Heart left ventricle (tissue), 16 donors: ENCODE measurements around the gene KCNQ2. TPM values are rescaled to one million over a fixed set of nuclear protein-coding genes. Genes with fewer than 3 reads are reported as not detected.
A peak's percentile ranks its signal among the peaks of the same experiment; 100 is the strongest.

Experiments used
- ATAC-seq, 4 donors: fragments of 200-7000 bp; cut with Tn5 transposase; one replicate each; pipeline ENCODE4 v1.9.1; 2020 to 2022; ENCODE audit warnings: moderate library complexity in 4 of 4, mild to moderate bottlenecking in 3 of 4, moderate number of reproducible peaks in 1 of 4
- DNase-seq, 5 donors: peaks; one replicate each; pipeline ENCODE4 v3.0.0-alpha.2; 2020
- H3K27ac ChIP-seq, 12 donors: fragments of 200-600 bp; sonication (generic) in 4 of 12; one replicate each; pipeline versions ENCODE4 v1.5.0 to v1.8.0; 2016 to 2022; ENCODE audit warnings: mild to moderate bottlenecking in 2 of 12
- H3K27me3 ChIP-seq, 9 donors: fragments of 200-600 bp; sonication (generic) in 2 of 9; one replicate each; pipeline versions ENCODE4 v1.5.1 to v1.8.0; 2016 to 2022; ENCODE audit warnings: mild to moderate bottlenecking in 3 of 9
- H3K36me3 ChIP-seq, 9 donors: fragments of 200-600 bp; sonication (generic) in 2 of 9; one replicate each; pipeline versions ENCODE4 v1.5.0 to v1.8.0; 2018 to 2022; ENCODE audit warnings: mild to moderate bottlenecking in 2 of 9
- H3K4me1 ChIP-seq, 12 donors: fragments of 200-600 bp; sonication (generic) in 4 of 12; one replicate each; pipeline versions ENCODE4 v1.5.0 to v1.8.0; 2016 to 2022; ENCODE audit warnings: mild to moderate bottlenecking in 3 of 12
- H3K4me3 ChIP-seq, 12 donors: fragments of 200-600 bp; sonication (generic) in 4 of 12; one replicate each; pipeline versions ENCODE4 v1.5.0 to v1.8.0; 2017 to 2022; ENCODE audit warnings: mild to moderate bottlenecking in 9 of 12, moderate library complexity in 4 of 12
- H3K9me3 ChIP-seq, 12 donors: fragments of 200-600 bp; sonication (generic) in 4 of 12; one replicate each; pipeline versions ENCODE4 v1.5.0 to v1.8.0; 2016 to 2022; ENCODE audit warnings: mild to moderate bottlenecking in 1 of 12
- POLR2A ChIP-seq, 2 donors: fragments of 450-650 bp; IDR thresholded peaks; one replicate each; pipeline ENCODE4 v1.6.1; 2017; ENCODE audit warnings: antibody characterized with exemption in 2 of 2, mild to moderate bottlenecking in 2 of 2, moderate library complexity in 2 of 2
- WGBS, 4 donors: extraction: QIAGEN DNeasy Blood & Tissue Kit in 2 of 4; methylation state at CpG; one replicate each; pipeline versions ENCODE4 v1.1.5 to v1.1.7; 2013 to 2018; 5-methylcytosine and 5-hydroxymethylcytosine counted together
- intact Hi-C, 10 donors: fragments of 100-400 bp; cut with DNase I; formaldehyde crosslinking; loops; one replicate each; pipeline versions ENCODE4 v1.11.1 to v1.14.2; 2022
- polyA plus RNA-seq, 2 donors: library from polyadenylated mRNA; stranded (reverse); fragments of 200-250 nt; gene quantifications; one replicate each; pipeline ENCODE4 v1.2.3, GENCODE V29; 2013
- total RNA-seq, 9 donors: library from RNA; depleted of rRNA in 2 of 9; stranded (reverse); fragments of >200 nt in 2 of 9; fragmentation: NEBNext Ultra II Directional in 3 of 9; extraction: Animal tissue kit (Norgen Biotek cat#: 25700) in 3 of 9; gene quantifications; one replicate each; pipeline versions ENCODE4 v1.1.0 to v1.2.4, GENCODE V29; 2016 to 2023
- TF ChIP-seq, protein P1 (sequence below), 12 donors: fragments of 200-600 bp; sonication (generic) in 4 of 12; IDR thresholded peaks; one replicate each; pipeline versions ENCODE4 v1.5.0 to v1.8.0; 2018 to 2022; ENCODE audit warnings: antibody characterized with exemption in 12 of 12, mild to moderate bottlenecking in 5 of 12
- donor health status: ischemic (EF 13 %, LVEDD 7.1; RV severe dilation, severe dysfunction).
- donor health status: healthy with polysubstance abuse.
- donor health status: DM: no; HTN: yes; CAD: no.
- donor health status: DM: no; HTN: no; CAD: no.
- donor health status: ischemic (EF 25% LVEDD 6.9; RV normal size, moderate dysfunction).
- donor health status: ischemic (EF 25% LVEDD 5.7; RV mildly dilated, moderate dysfunction).
- donor health status: healthy.
- donor health status: DM: yes; HTN: yes; CAD: no.
- donor health status: ischemic (EF 35%, LVEDD 5.7; RV mildly dilated, moderate dysfunction).
- donor health status: nonischemic (EF 11% LVEDD 7.7; RV severe dilation, severe dysfunction).
- donor health status: DM: yes; HTN: yes; CAD: no.
- donor health status: PGD.
- donor health status: ischemic (EF 29% LVEDD 5.4; RV normal size, mild dysfunction).
- donor health status: nonischemic (EF 23%, LVEDD 6.1; RV moderate dilation, normal function).

Gene KCNQ2
- total and polyA plus RNA-seq, 11 donors, result 0.06 to 2.6 (median 0.65) TPM; not detected in 7

DNA sequence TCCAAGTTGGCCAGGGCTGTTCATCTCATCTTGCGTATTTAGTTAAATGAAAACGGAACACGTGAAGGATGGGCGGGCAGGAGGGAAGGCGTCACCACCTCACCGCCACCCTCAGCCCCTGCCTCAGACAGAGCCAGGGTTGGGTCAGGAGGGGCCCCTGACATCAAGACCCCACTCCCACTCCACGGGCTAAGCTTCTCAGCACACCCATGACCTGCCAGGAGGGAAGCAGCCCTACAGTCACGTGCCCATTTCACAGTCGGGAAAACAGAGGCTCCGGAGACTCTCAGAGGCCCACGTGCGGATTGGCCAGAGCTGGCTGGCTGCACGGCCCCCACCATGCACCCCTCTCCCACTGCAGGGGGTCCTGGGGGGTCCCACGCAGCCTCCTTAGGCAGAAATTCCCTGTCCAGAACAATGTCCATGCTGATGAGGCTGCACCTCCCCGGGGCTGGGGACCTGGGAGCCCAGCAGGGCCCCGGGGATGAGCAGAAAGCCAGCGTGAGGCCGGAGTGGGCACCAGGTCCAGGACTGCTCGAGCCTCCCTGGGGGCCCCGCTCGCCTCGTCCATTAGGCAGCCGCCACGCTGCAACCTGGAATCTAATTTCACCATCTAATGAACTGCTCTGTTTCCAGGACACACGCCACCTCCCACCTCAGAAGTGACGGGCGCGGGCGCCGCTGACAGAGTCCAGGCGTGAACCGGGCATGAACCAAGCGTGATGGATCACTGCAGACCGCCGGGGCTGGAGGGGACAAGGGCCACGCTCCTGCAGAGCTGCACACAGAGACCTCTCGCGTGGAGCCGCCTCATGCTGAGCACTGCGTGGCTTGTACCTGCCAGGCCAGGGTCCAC is 15.8 kb downstream of the KCNQ2 start:
- Histone ChIP-seq H3K27ac (peak overlapping the region in 4 of 12 donors; percentile 44 to 57 (median 52)), H3K27me3 (peaks cover 0 to 58% (median 20%) of the 10 kb centered on the region in 9 donors), H3K4me1 (peaks cover 0 to 45% (median 18%) of the 10 kb centered on the region in 12 donors), H3K36me3 (no peaks in the 10 kb centered on the region), H3K4me3 (no peak overlapping the region), H3K9me3 (no peaks in the 10 kb centered on the region)
- peak; percentile 60 to 86 (median 82) for DNase-seq
- ATAC-seq, result peak; percentile 82 to 86 (median 84)
- intact Hi-C loops, result loop anchor here in 1 of 10 donors (1.0 kb wide), 1 partner anchor 40 kb away; no protein-coding TSS in a partner anchor
- WGBS, 4 donors, result 33 to 36% (median 35%) methylated on average over 27 to 40 of the region's 40 CpGs
- TF ChIP-seq POLR2A (IDR thresholded peaks at IDR 0.05), result no peak
- TF ChIP-seq, protein P1, sequence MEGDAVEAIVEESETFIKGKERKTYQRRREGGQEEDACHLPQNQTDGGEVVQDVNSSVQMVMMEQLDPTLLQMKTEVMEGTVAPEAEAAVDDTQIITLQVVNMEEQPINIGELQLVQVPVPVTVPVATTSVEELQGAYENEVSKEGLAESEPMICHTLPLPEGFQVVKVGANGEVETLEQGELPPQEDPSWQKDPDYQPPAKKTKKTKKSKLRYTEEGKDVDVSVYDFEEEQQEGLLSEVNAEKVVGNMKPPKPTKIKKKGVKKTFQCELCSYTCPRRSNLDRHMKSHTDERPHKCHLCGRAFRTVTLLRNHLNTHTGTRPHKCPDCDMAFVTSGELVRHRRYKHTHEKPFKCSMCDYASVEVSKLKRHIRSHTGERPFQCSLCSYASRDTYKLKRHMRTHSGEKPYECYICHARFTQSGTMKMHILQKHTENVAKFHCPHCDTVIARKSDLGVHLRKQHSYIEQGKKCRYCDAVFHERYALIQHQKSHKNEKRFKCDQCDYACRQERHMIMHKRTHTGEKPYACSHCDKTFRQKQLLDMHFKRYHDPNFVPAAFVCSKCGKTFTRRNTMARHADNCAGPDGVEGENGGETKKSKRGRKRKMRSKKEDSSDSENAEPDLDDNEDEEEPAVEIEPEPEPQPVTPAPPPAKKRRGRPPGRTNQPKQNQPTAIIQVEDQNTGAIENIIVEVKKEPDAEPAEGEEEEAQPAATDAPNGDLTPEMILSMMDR (IDR thresholded peaks at IDR 0.05), result no peak

DNA sequence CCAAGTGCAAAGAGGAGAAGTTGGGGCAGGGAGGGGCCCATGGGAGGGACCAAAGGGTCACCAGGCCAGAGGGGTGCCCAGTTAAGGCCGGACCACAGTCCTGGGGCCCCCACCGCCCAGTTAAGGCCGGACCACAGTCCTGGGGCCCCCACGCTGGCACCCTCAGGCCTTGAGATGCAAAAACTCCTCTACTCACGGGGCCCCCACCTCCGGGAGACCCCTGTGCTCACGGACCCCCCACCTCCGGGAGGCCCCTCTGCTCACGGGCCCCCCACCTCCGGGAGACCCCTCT is 16.9 kb downstream of the KCNQ2 start:
- DNase-seq (no peak), ATAC-seq (no peak)
- TF ChIP-seq, protein P1 (IDR thresholded peaks at IDR 0.05), result no peak
- TF ChIP-seq POLR2A (IDR thresholded peaks at IDR 0.05), result no peak
- H3K27me3 ChIP-seq, result peaks cover 0 to 54% (median 9%) of the 10 kb centered on the region in 9 donors
- peaks cover 0 to 45% (median 18%) of the 10 kb centered on the region in 12 donors for H3K4me1 ChIP-seq
- no peak overlapping the region for H3K27ac ChIP-seq
- no peaks in the 10 kb centered on the region for H3K36me3 ChIP-seq
- H3K9me3 ChIP-seq, result no peaks in the 10 kb centered on the region
- intact Hi-C loops, result no loop called here
- WGBS, 4 donors, result 73 to 91% (median 82%) methylated on average over 5 to 10 of the region's 10 CpGs
- H3K4me3 ChIP-seq, result no peak overlapping the region

DNA sequence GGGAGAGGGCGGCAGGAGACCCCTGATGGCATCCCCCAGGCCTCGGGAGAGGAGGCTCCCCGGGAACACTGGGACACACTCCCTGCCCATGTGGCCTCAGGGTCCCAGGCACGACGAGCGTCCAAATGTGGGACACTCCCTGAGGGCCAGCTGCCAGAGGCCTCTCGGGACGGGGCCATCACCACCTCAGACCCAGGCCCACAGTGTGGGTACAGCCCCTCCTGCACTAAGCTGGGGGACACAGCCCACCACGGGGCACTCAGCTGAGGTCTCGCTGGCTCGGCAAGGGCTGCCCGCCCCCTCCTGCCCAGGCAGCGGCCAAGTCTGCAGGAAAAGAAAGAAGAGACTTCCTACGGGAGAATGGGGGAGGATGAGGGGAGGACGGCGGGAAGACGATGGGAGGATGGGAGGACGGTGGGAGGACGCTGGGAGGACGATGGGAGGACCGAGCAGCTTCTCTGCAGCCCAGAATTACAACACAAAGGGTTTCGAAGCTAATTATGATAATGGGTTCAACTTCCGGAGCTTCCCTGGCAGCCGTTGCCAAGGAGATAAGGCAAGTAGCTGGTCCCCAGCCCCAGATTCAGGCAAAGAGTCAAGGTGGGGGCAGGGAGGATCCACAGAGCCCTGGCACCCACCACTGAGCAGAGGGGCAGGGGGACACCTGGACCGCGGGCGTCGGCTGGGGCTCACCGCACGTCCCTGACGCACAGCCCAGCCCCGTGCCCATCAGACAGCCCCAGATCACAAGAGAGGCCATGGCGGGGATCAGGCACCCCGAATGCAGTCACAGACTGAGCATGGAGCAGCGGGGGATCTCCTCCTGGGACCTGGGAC is 17.5 kb downstream of the KCNQ2 start:
- intact Hi-C loops, result no loop called here
- Histone ChIP-seq H3K36me3 (no peaks in the 10 kb centered on the region), H3K27me3 (peaks cover 0 to 49% (median 4%) of the 10 kb centered on the region in 9 donors), H3K9me3 (no peaks in the 10 kb centered on the region), H3K4me1 (peaks cover 0 to 45% (median 18%) of the 10 kb centered on the region in 12 donors), H3K4me3 (peak overlapping the region in 4 of 12 donors; percentile 22 to 41 (median 32)), H3K27ac (no peak overlapping the region)
- no peak for TF ChIP-seq POLR2A (IDR thresholded peaks at IDR 0.05)
- TF ChIP-seq, protein P1 (IDR thresholded peaks at IDR 0.05), result no peak
- DNase-seq (no peak), ATAC-seq (no peak)
- WGBS, 4 donors, result 37 to 58% (median 43%) methylated on average over 28 to 35 of the region's 35 CpGs
